ENCODE results near the gene PPP1R36. TPM values are rescaled to one million over a fixed set of nuclear protein-coding genes. Genes with fewer than 3 reads are reported as not detected.

The PPP1R36 gene
- total and polyA plus RNA-seq, 12 donors, result 0.27 to 2.2 (median 0.93) TPM

DNA sequence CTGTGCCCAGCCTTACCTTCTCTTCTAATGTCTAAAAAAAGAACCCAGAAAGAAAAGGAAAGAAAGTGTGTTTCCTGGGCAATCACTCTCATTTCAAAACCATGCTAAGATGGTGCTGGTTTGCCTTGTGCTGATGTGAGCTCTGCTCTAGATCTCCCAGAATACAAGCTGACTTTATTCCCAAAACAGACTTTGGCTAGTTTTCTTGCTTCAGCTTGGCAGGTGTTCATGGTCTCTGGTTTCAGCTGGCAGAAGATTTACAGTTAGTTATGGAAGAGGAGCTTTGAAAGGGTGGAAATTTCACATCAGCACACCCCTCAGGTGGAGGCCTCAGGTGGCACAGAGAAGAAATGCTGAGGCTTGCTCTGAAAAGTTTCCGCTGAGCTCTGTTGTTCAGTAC, 34.4 kb downstream of the PPP1R36 start:
- intact Hi-C loops (cut with DNase I), result no loop called here
- Histone ChIP-seq H3K9me3 (replicated peaks in 1 of 3) (no peaks in the 10 kb centered on the region), H3K27ac (no peak overlapping the region), H3K36me3 (replicated peaks in 1 of 2) (no peaks in the 10 kb centered on the region), H3K4me3 (no peak overlapping the region), H3K27me3 (no peaks in the 10 kb centered on the region), H3K4me1 (replicated peaks in 1 of 2) (no peaks in the 10 kb centered on the region)
- DNase-seq, result no peak
- 93 to 100% (median 95%) methylated on average over 1 of the region's 1 CpG for WGBS, 4 donors
- TF ChIP-seq, protein P1, sequence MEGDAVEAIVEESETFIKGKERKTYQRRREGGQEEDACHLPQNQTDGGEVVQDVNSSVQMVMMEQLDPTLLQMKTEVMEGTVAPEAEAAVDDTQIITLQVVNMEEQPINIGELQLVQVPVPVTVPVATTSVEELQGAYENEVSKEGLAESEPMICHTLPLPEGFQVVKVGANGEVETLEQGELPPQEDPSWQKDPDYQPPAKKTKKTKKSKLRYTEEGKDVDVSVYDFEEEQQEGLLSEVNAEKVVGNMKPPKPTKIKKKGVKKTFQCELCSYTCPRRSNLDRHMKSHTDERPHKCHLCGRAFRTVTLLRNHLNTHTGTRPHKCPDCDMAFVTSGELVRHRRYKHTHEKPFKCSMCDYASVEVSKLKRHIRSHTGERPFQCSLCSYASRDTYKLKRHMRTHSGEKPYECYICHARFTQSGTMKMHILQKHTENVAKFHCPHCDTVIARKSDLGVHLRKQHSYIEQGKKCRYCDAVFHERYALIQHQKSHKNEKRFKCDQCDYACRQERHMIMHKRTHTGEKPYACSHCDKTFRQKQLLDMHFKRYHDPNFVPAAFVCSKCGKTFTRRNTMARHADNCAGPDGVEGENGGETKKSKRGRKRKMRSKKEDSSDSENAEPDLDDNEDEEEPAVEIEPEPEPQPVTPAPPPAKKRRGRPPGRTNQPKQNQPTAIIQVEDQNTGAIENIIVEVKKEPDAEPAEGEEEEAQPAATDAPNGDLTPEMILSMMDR (IDR thresholded peaks at IDR 0.05), result no peak
- no peak for TF ChIP-seq POLR2A (IDR thresholded peaks at IDR 0.05)

DNA sequence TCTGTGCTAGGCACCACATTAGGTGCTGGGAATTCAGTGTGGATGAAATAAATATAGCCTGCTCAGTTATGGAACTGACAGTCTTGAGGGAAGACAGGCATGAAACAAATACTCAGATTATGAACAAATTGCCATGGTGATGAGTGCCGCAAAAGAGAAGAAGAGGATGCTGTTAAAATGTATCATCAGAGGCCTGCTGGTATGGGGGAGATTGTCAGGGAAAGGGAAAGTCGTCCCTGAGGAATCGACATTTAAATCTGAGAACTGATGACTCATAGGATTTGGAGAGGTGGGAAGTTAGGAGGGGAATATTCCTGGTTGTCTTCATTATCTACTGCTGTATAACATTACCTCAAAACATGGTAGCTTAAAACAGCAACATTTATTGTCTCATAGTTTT, 42.0 kb downstream of the PPP1R36 start:
- 65 to 76% (median 71%) methylated on average over 3 of the region's 3 CpGs for WGBS, 4 donors
- Histone ChIP-seq H3K27me3 (no peaks in the 10 kb centered on the region), H3K9me3 (replicated peaks in 1 of 3) (no peaks in the 10 kb centered on the region), H3K27ac (no peak overlapping the region), H3K4me1 (replicated peaks in 1 of 2) (no peaks in the 10 kb centered on the region), H3K4me3 (no peak overlapping the region), H3K36me3 (replicated peaks in 1 of 2) (no peaks in the 10 kb centered on the region)
- TF ChIP-seq, protein P1 (IDR thresholded peaks at IDR 0.05), result no peak
- no peak for TF ChIP-seq POLR2A (IDR thresholded peaks at IDR 0.05)
- intact Hi-C loops (cut with DNase I), result no loop called here
- no peak for DNase-seq

DNA sequence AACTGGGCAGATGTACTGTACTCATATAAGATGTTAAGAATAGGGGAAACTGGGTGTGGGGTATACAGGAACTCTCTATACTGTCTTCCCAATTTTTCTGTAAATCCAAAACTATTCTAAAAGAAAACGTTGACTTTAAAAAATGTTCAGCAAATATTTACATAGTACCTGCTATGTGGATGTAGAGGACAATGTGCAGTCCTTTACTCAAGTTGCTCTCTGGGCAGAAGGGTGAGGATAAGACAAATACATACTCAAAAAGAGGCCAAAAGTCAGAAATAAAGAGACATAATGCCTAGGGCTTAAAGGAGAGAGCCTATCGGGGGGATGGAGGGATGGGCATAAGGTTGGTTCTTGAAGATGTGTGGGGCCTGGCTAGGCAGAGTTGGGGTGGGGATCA, 44.7 kb downstream of the PPP1R36 start:
- Histone ChIP-seq H3K9me3 (replicated peaks in 1 of 3) (no peaks in the 10 kb centered on the region), H3K27ac (no peak overlapping the region), H3K4me3 (no peak overlapping the region), H3K27me3 (no peaks in the 10 kb centered on the region), H3K4me1 (replicated peaks in 1 of 2) (no peaks in the 10 kb centered on the region), H3K36me3 (replicated peaks in 1 of 2) (no peaks in the 10 kb centered on the region)
- intact Hi-C loops (cut with DNase I), result no loop called here
- WGBS, 4 donors, result 72 to 82% (median 76%) methylated on average over 2 of the region's 2 CpGs
- TF ChIP-seq, protein P1 (IDR thresholded peaks at IDR 0.05), result no peak
- no peak for TF ChIP-seq POLR2A (IDR thresholded peaks at IDR 0.05)
- no peak for DNase-seq

DNA sequence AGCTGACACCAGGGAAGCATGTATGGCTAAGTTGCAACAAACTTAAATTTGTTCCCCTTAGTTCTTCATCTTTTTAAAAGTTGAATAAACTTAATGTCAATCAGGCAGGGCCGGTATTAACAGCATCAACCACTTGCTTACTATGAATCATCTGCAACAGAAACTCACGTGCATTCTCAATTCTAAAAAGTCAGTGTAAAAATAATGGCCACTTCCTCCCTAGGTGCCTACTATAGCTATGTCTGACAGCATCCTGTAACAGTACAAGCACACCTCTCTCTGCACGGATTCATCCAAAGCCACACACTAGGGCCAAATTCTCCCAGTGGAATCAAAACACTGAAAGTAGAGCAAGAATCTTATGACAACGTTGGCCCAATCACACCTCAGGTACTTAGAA, 48.6 kb downstream of the PPP1R36 start:
- H3K36me3 ChIP-seq (replicated peaks in 1 of 2), result no peaks in the 10 kb centered on the region
- intact Hi-C loops (cut with DNase I), result no loop called here
- no peak for DNase-seq
- no peak for TF ChIP-seq POLR2A (IDR thresholded peaks at IDR 0.05)
- TF ChIP-seq, protein P1 (IDR thresholded peaks at IDR 0.05), result no peak
- H3K27me3 ChIP-seq, result peaks cover 4% of the 10 kb centered on the region
- no peak overlapping the region for H3K4me3 ChIP-seq
- H3K27ac ChIP-seq, result no peak overlapping the region
- 42 to 69% (median 57%) methylated on average over 4 of the region's 4 CpGs for WGBS, 4 donors
- H3K9me3 ChIP-seq (replicated peaks in 1 of 3), result no peaks in the 10 kb centered on the region
- H3K4me1 ChIP-seq (replicated peaks in 1 of 2), result no peaks in the 10 kb centered on the region

Measured in adrenal gland (tissue), 12 donors.